ENCODE data around the gene PRKG1.

GRCh38 chr10:51783941-51784340 lies 709.7 kb downstream of the PRKG1 start:
- no peak for TF ChIP-seq CTCF (IDR thresholded peaks at IDR 0.05)
- TF ChIP-seq POLR2A (IDR thresholded peaks at IDR 0.05): no peak
